ENCODE results near the gene MOAP1.

The MOAP1 gene

DNA sequence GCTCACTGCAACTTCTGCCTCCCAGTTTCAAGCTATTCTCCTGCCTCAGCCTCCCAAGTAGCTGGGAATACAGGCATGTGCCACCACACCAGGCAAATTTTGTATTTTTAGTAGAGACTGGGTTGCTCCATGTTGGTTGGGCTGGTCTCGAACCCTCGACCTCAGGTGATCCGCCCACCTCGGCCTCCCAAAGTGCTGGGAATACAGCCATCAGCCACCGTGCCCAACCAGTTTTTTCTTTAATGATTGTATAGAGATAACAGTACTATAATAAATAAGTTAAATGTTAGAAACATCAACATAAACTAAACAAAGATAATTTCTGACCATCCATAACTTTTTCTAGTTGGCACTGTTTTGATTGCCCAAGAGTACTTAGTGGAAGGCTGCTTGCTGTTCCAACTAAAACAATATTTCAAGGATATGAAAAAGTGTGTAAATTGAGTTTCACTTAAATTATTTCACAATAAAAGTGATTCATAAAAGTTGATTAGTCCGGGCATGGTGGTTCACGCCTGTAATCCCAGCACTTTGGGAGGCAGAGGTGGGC lies 16.5 kb upstream of the MOAP1 start:
- Histone ChIP-seq H3K4me1 (ENCODE audit: insufficient read depth, poor library complexity, severe bottlenecking) (no peaks in the 10 kb centered on the region), H3K27me3 (ENCODE audit: insufficient read depth, poor library complexity, severe bottlenecking) (no peaks in the 10 kb centered on the region), H3K27ac (ENCODE audit: poor library complexity, severe bottlenecking) (no peak overlapping the region), H3K36me3 (ENCODE audit: low read depth) (peaks cover 14% of the 10 kb centered on the region; the same call in 1 of the 2 replicates), H3K4me3 (ENCODE audit: severe bottlenecking) (no peak overlapping the region), H3K9me3 (ENCODE audit: severe bottlenecking) (no peaks in the 10 kb centered on the region)
- no peak for DNase-seq (ENCODE audit: low spot score)
- TF ChIP-seq, protein P1, sequence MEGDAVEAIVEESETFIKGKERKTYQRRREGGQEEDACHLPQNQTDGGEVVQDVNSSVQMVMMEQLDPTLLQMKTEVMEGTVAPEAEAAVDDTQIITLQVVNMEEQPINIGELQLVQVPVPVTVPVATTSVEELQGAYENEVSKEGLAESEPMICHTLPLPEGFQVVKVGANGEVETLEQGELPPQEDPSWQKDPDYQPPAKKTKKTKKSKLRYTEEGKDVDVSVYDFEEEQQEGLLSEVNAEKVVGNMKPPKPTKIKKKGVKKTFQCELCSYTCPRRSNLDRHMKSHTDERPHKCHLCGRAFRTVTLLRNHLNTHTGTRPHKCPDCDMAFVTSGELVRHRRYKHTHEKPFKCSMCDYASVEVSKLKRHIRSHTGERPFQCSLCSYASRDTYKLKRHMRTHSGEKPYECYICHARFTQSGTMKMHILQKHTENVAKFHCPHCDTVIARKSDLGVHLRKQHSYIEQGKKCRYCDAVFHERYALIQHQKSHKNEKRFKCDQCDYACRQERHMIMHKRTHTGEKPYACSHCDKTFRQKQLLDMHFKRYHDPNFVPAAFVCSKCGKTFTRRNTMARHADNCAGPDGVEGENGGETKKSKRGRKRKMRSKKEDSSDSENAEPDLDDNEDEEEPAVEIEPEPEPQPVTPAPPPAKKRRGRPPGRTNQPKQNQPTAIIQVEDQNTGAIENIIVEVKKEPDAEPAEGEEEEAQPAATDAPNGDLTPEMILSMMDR (IDR thresholded peaks at IDR 0.05; ENCODE audit: poor library complexity, severe bottlenecking): no peak
- no peak for ATAC-seq (ENCODE audit: low read depth)

DNA sequence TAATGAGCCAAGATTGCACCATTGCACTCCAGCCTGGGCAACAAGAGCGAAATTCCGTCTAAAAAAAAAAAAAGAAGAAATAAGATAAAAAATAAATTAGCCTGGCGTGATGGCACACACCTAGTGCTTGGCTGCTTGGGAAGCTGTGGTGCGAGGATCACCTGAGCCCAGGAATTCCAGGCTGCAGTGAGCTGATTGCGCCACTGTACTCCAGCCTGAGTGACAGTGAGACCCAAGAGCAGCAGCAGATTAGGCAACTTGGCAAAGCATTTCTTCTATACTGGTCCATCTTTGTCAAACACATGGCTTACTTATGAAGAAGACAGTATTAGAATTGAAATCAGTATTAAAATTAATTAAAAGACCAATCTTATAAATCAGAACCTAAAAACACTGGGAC lies 15.9 kb upstream of the MOAP1 start:
- Histone ChIP-seq H3K4me1 (ENCODE audit: insufficient read depth, poor library complexity, severe bottlenecking) (no peaks in the 10 kb centered on the region), H3K4me3 (ENCODE audit: severe bottlenecking) (no peak overlapping the region), H3K9me3 (ENCODE audit: severe bottlenecking) (no peaks in the 10 kb centered on the region), H3K27ac (ENCODE audit: poor library complexity, severe bottlenecking) (no peak overlapping the region), H3K27me3 (ENCODE audit: insufficient read depth, poor library complexity, severe bottlenecking) (no peaks in the 10 kb centered on the region), H3K36me3 (ENCODE audit: low read depth) (peaks cover 14% of the 10 kb centered on the region; the same call in 1 of the 2 replicates)
- DNase-seq (ENCODE audit: low spot score) (no peak), ATAC-seq (ENCODE audit: low read depth) (no peak)
- TF ChIP-seq, protein P1 (IDR thresholded peaks at IDR 0.05; ENCODE audit: poor library complexity, severe bottlenecking): no peak

DNA sequence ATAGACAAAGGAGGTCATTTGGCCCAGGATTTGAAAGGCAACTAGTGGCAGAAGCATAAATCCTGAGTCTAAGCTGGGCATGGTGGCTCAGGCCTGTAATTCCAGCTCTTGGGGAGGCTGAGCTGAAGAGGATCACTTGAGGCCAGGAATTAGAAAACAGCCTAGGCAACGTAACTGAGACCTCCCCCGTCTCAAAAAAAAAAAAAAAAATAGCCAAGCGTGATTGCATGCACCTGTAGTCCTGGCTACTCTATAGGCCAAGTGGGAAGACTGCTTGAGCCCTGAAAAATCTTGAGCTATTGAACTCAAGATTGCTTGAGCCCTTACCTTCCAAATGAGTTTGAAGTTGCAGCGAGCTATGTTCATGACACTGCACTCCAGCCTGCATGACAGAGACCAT lies 14.3 kb upstream of the MOAP1 start:
- peaks cover 4% of the 10 kb centered on the region; the same call in 1 of the 2 replicates for H3K36me3 ChIP-seq (ENCODE audit: low read depth)

DNA sequence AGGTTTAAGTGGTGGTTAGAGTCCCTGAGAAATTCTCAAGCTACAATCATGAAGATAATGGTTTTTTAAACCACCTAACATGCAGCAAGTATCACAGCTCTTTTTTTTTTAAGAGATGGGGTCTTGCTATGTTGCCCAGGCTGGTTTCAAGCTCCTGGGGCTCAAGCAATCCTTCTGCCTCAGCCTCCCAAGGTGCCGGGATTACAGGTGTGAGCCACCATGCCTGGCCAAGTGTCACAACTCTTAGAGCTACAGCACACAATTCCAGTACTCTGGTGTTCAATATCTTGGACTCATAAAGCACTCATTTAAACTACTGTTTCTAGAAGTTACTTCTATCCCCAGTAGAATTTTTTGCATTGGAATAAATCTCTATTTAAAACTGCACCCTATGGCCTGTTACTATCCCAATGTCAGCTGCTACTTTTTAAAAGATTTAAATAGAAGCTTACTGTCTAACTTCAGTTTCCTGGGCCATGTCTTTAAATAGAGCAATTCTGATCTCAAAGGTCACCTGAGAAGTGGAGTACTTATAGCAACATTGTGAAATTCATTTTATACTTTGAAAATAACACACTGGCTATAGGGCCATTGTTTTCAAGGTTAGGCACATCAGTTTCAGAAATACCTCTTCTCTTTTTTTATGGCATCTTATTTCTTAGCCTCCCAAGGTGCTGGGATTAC lies 10.8 kb upstream of the MOAP1 start:
- H3K4me3 ChIP-seq (ENCODE audit: severe bottlenecking): no peak overlapping the region
- H3K27me3 ChIP-seq (ENCODE audit: insufficient read depth, poor library complexity, severe bottlenecking): no peaks in the 10 kb centered on the region
- no peak for ATAC-seq (ENCODE audit: low read depth)
- no peak overlapping the region for H3K27ac ChIP-seq (ENCODE audit: poor library complexity, severe bottlenecking)
- peaks cover 11% of the 10 kb centered on the region for H3K4me1 ChIP-seq (ENCODE audit: insufficient read depth, poor library complexity, severe bottlenecking)
- H3K9me3 ChIP-seq (ENCODE audit: severe bottlenecking): no peaks in the 10 kb centered on the region
- DNase-seq (ENCODE audit: low spot score): no peak
- TF ChIP-seq, protein P1 (IDR thresholded peaks at IDR 0.05; ENCODE audit: poor library complexity, severe bottlenecking): no peak
- H3K36me3 ChIP-seq (ENCODE audit: low read depth): no peaks in the 10 kb centered on the region

More for the DNA sequence above, 14.3 kb upstream of the MOAP1 start:
- DNase-seq (ENCODE audit: low spot score): no peak
- ATAC-seq (ENCODE audit: low read depth): no peak
- Histone ChIP-seq H3K27me3 (ENCODE audit: insufficient read depth, poor library complexity, severe bottlenecking) (no peaks in the 10 kb centered on the region), H3K4me1 (ENCODE audit: insufficient read depth, poor library complexity, severe bottlenecking) (no peaks in the 10 kb centered on the region), H3K9me3 (ENCODE audit: severe bottlenecking) (no peaks in the 10 kb centered on the region), H3K4me3 (ENCODE audit: severe bottlenecking) (no peak overlapping the region), H3K27ac (ENCODE audit: poor library complexity, severe bottlenecking) (no peak overlapping the region)
- TF ChIP-seq, protein P1 (IDR thresholded peaks at IDR 0.05; ENCODE audit: poor library complexity, severe bottlenecking): no peak

DNA sequence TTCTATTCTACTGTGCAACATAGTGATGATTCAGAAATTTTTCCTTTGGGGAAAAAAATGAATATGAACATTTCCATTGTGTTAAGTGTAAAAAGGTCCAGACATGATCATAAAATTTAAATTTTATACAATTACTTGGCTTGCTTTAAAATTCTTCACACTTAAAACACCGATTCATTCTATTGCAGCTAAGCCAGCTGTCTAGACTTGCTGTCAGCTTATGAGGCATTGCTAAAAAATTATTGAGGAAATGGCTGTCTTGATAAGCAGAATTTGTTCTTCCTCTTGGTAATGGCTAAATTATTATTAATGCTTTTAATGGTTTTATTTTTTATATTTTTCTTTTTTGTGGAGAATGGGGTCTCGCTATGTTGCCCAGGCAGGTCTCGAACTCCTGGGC lies 2.3 kb upstream of the MOAP1 start:
- no peaks in the 10 kb centered on the region for H3K9me3 ChIP-seq (ENCODE audit: severe bottlenecking)
- H3K27me3 ChIP-seq (ENCODE audit: insufficient read depth, poor library complexity, severe bottlenecking): no peaks in the 10 kb centered on the region
- H3K4me3 ChIP-seq (ENCODE audit: severe bottlenecking): no peak overlapping the region
- H3K36me3 ChIP-seq (ENCODE audit: low read depth): peaks cover 50% of the 10 kb centered on the region
- DNase-seq (ENCODE audit: low spot score) (no peak), ATAC-seq (ENCODE audit: low read depth) (no peak)
- peaks cover 17% of the 10 kb centered on the region for H3K4me1 ChIP-seq (ENCODE audit: insufficient read depth, poor library complexity, severe bottlenecking)
- TF ChIP-seq, protein P1 (IDR thresholded peaks at IDR 0.05; ENCODE audit: poor library complexity, severe bottlenecking): no peak
- H3K27ac ChIP-seq (ENCODE audit: poor library complexity, severe bottlenecking): peak overlapping the region; percentile 83
